Calu3 (cell line): ENCODE data around the gene TMEM37. TPM values are rescaled to one million over a fixed set of nuclear protein-coding genes. Genes with fewer than 3 reads are reported as not detected.

Source experiments
- BruUV-seq: library from RNA; stranded (reverse); fragments of 400-500 nt; replicated peaks from 2 replicates; lab custom pipeline; 2021; lab: Mats Ljungman, UMichigan
- CTCF ChIA-PET: fragments of 300-600 bp; sonication (Branson Sonifier 250); formaldehyde crosslinking; loops from one replicate; lab custom pipeline; 2022; ENCODE audit warnings: antibody characterized with exemption; lab: Charles Lee
- DNase-seq: peaks from one replicate; pipeline ENCODE4 v3.0.0; 2022
- H3K27ac Mint-ChIP-seq: one replicate; pipeline ENCODE4 v1.8.0; 2022; ENCODE audit warnings: mixed read lengths; ENCODE audit not compliant: unreplicated experiment
- H3K27me3 Mint-ChIP-seq: one replicate; pipeline ENCODE4 v1.8.0; 2022; ENCODE audit warnings: mixed read lengths; ENCODE audit not compliant: unreplicated experiment
- H3K36me3 Mint-ChIP-seq: one replicate; pipeline ENCODE4 v1.8.0; 2022; ENCODE audit warnings: mild to moderate bottlenecking, moderate library complexity, mixed read lengths; ENCODE audit not compliant: insufficient read depth, unreplicated experiment
- H3K4me1 Mint-ChIP-seq: one replicate; pipeline ENCODE4 v1.8.0; 2022; ENCODE audit warnings: mild to moderate bottlenecking, low read depth, mixed read lengths; ENCODE audit not compliant: unreplicated experiment
- H3K4me3 Mint-ChIP-seq: one replicate; pipeline ENCODE4 v1.8.0; 2022; ENCODE audit warnings: mild to moderate bottlenecking, low read depth, moderate library complexity, mixed read lengths; ENCODE audit not compliant: unreplicated experiment
- H3K9me3 Mint-ChIP-seq: one replicate; pipeline ENCODE4 v1.8.0; 2022; ENCODE audit warnings: low read depth, mixed read lengths; ENCODE audit not compliant: unreplicated experiment
- intact Hi-C: fragments of 100-400 bp; cut with micrococcal nuclease; formaldehyde crosslinking; loops from one replicate; pipeline ENCODE4 v1.10.0; 2022; ENCODE audit not compliant: unreplicated experiment
- total RNA-seq: library from RNA; stranded (reverse); gene quantifications from 2 replicates; pipeline ENCODE4 v1.2.3, GENCODE V29; 2022
- TF ChIP-seq, protein P1 (sequence below): fragments of 200-600 bp; IDR thresholded peaks from one replicate; pipeline ENCODE4 v1.8.0; 2022; ENCODE audit warnings: antibody characterized with exemption; ENCODE audit not compliant: unreplicated experiment

The TMEM37 gene
- total RNA-seq, 1 experiment from 2014 or later, result 0.76 TPM

DNA sequence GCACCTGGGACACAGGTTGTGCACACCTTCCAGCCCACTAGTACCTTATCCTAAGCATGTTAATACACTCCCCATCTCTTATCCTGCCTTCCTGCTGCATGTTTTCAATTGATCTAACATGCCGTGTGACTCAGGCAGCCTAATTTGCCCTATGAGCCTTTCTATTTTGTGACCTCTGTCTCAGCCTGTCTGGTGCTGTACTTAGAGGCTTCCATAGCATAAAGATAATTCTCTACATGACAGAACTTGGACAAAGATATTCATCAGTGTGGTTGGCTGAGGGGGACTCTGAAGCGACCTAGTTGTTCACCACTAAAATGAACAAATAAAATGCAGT is 8.6 kb upstream of the TMEM37 start:
- no TSS peak for BruUV-seq
- H3K4me1 Mint-ChIP-seq, result peaks cover 26% of the 10 kb centered on the region
- H3K27ac Mint-ChIP-seq, result no peak overlapping the region
- H3K9me3 Mint-ChIP-seq, result peaks cover 6% of the 10 kb centered on the region
- intact Hi-C loops, result no loop called here
- CTCF ChIA-PET, result no interaction called here
- DNase-seq, result no peak
- TF ChIP-seq, protein P1, sequence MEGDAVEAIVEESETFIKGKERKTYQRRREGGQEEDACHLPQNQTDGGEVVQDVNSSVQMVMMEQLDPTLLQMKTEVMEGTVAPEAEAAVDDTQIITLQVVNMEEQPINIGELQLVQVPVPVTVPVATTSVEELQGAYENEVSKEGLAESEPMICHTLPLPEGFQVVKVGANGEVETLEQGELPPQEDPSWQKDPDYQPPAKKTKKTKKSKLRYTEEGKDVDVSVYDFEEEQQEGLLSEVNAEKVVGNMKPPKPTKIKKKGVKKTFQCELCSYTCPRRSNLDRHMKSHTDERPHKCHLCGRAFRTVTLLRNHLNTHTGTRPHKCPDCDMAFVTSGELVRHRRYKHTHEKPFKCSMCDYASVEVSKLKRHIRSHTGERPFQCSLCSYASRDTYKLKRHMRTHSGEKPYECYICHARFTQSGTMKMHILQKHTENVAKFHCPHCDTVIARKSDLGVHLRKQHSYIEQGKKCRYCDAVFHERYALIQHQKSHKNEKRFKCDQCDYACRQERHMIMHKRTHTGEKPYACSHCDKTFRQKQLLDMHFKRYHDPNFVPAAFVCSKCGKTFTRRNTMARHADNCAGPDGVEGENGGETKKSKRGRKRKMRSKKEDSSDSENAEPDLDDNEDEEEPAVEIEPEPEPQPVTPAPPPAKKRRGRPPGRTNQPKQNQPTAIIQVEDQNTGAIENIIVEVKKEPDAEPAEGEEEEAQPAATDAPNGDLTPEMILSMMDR, result no peak
- H3K4me3 Mint-ChIP-seq, result no peak overlapping the region
- peaks cover 20% of the 10 kb centered on the region for H3K27me3 Mint-ChIP-seq
- no peaks in the 10 kb centered on the region for H3K36me3 Mint-ChIP-seq

DNA sequence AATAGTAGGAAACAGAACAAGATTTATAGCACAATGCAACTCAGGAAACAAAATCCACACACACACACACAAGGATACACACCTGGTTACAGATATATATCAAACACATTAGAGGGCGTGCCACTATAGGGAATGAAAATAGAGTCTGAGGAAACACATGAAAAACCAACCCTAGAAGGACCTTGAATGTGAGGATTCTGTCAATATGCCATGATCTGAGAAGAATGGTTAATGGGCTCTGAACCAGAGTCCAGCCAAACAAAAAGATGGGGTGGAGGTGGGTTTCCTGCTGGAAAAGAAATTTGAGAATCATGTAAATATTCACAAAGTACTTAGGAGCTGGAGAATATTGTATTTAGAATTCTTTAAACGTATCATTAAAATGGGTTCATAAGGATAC is 7.8 kb upstream of the TMEM37 start:
- intact Hi-C loops, result no loop called here
- peaks cover 32% of the 10 kb centered on the region for H3K4me1 Mint-ChIP-seq
- TF ChIP-seq, protein P1, result no peak
- DNase-seq, result no peak
- CTCF ChIA-PET, result interaction anchor here (0.6 to 0.7 kb wide), 2 partner anchors 353 to 638 kb away, joined by 3 read pairs; no protein-coding TSS in a partner anchor
- H3K27ac Mint-ChIP-seq, result no peak overlapping the region
- no peaks in the 10 kb centered on the region for H3K36me3 Mint-ChIP-seq
- BruUV-seq, result no TSS peak
- no peak overlapping the region for H3K4me3 Mint-ChIP-seq
- H3K27me3 Mint-ChIP-seq, result peaks cover 24% of the 10 kb centered on the region
- H3K9me3 Mint-ChIP-seq, result peaks cover 6% of the 10 kb centered on the region

DNA sequence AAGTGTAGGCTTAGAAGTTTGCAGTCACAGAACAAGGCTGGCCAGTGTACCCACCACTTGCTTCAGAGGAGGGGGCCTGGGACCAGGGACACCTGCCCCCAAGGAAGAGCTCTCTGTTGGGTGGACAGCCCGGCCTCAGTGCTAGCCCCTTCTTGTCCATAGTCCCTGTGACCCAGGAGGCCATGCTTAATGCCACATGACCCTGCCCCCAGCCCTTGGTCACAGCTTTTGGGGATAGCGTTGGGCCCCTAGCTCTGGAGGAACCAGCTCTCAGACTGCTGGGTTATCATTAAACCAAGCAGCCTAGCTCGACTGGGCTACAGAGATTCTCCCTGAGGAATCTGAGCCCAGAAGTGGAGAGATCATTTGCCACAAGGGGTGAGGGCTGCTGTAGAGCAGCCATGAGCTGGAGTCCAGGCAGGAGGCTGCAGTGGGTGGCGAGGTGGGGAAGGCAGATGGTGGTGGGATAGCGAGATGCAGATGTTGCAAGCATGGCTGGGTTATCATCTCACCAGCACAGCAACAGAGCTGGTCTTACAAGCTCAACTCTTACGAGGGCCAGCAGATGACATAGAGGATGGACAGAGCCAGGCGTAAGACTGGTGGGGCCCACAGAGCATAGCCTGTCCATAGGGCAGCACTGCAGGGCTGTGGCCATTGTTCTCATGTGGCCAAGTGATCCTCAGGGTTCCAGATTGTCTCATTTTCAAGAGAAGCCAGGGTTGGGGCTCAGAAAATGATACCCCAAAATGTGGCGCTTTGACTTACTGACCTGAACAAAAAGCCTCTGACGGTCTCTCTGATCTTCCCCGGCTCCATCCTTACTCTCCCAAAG is 7.2 kb upstream of the TMEM37 start:
- CTCF ChIA-PET, result interaction anchor here (0.6 to 0.7 kb wide), 2 partner anchors 353 to 637 kb away, joined by 3 read pairs; no protein-coding TSS in a partner anchor
- Mint-ChIP-seq H3K27me3 (peaks cover 24% of the 10 kb centered on the region), H3K4me3 (no peak overlapping the region), H3K27ac (no peak overlapping the region), H3K36me3 (no peaks in the 10 kb centered on the region), H3K9me3 (peaks cover 6% of the 10 kb centered on the region), H3K4me1 (peaks cover 39% of the 10 kb centered on the region)
- TF ChIP-seq, protein P1, result no peak
- DNase-seq, result no peak
- intact Hi-C loops, result no loop called here
- no TSS peak for BruUV-seq

DNA sequence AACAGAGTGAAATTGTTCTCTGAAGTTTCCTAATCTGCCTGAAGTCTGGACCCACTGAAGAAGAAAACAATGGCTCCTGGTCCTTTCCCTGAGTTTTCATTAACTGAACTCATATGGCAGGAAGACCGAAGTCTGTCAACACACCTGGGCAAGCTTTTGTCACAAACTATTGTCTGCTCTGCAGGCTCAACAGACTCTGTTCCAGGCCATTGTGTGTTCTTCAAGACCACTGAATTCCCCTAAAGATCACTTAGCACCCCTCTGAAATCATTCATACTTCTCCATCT is 6.6 kb upstream of the TMEM37 start:
- CTCF ChIA-PET, result no interaction called here
- intact Hi-C loops, result no loop called here
- TF ChIP-seq, protein P1, result no peak
- peaks cover 24% of the 10 kb centered on the region for H3K27me3 Mint-ChIP-seq
- BruUV-seq, result no TSS peak
- H3K4me1 Mint-ChIP-seq, result peaks cover 44% of the 10 kb centered on the region
- no peak overlapping the region for H3K4me3 Mint-ChIP-seq
- no peak for DNase-seq
- peaks cover 6% of the 10 kb centered on the region for H3K9me3 Mint-ChIP-seq
- no peaks in the 10 kb centered on the region for H3K36me3 Mint-ChIP-seq
- H3K27ac Mint-ChIP-seq, result no peak overlapping the region
